Sigmoid colon (tissue), 4 donors: ENCODE results near the gene EML4.

Experiments used
- EP300 ChIP-seq, 4 donors: sonication (generic); formaldehyde crosslinking; IDR thresholded peaks; one replicate each; pipeline ENCODE4 v1.6.1; 2017; ENCODE audit warnings: antibody characterized with exemption in 4 of 4
- POLR2A ChIP-seq, 2 donors: fragments of 450-650 bp; IDR thresholded peaks; one replicate each; pipeline ENCODE4 v1.6.1; 2016; ENCODE audit warnings: antibody characterized with exemption in 2 of 2, mild to moderate bottlenecking in 2 of 2, moderate library complexity in 2 of 2
- POLR2AphosphoS5 ChIP-seq, 4 donors: sonication (generic); formaldehyde crosslinking; IDR thresholded peaks; one replicate each; pipeline ENCODE4 v1.6.1; 2017; ENCODE audit warnings: antibody characterized with exemption in 4 of 4
- TF ChIP-seq, protein P1 (sequence below), 4 experiments: fragments of 450-650 bp in 3 of 4; fragments of 200-600 bp in 1 of 4; IDR thresholded peaks; one replicate each; pipeline ENCODE4 v1.5.1; 2016 to 2019; ENCODE audit warnings: antibody characterized with exemption in 4 of 4, mild to moderate bottlenecking in 3 of 4, moderate library complexity in 2 of 4

- TF ChIP-seq, protein P1, sequence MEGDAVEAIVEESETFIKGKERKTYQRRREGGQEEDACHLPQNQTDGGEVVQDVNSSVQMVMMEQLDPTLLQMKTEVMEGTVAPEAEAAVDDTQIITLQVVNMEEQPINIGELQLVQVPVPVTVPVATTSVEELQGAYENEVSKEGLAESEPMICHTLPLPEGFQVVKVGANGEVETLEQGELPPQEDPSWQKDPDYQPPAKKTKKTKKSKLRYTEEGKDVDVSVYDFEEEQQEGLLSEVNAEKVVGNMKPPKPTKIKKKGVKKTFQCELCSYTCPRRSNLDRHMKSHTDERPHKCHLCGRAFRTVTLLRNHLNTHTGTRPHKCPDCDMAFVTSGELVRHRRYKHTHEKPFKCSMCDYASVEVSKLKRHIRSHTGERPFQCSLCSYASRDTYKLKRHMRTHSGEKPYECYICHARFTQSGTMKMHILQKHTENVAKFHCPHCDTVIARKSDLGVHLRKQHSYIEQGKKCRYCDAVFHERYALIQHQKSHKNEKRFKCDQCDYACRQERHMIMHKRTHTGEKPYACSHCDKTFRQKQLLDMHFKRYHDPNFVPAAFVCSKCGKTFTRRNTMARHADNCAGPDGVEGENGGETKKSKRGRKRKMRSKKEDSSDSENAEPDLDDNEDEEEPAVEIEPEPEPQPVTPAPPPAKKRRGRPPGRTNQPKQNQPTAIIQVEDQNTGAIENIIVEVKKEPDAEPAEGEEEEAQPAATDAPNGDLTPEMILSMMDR (IDR thresholded peaks at IDR 0.05), result no peak
- TF ChIP-seq POLR2A (IDR thresholded peaks at IDR 0.05), result no peak
- no peak for TF ChIP-seq EP300 (IDR thresholded peaks at IDR 0.05)
- TF ChIP-seq POLR2AphosphoS5 (IDR thresholded peaks at IDR 0.05), result no peak
These were observed 173.1 kb downstream of the EML4 start for GRCh38 chr2:42342061-42342794.
